Measurements from ENCODE around the gene ERBB4.

- TF ChIP-seq, protein P1, sequence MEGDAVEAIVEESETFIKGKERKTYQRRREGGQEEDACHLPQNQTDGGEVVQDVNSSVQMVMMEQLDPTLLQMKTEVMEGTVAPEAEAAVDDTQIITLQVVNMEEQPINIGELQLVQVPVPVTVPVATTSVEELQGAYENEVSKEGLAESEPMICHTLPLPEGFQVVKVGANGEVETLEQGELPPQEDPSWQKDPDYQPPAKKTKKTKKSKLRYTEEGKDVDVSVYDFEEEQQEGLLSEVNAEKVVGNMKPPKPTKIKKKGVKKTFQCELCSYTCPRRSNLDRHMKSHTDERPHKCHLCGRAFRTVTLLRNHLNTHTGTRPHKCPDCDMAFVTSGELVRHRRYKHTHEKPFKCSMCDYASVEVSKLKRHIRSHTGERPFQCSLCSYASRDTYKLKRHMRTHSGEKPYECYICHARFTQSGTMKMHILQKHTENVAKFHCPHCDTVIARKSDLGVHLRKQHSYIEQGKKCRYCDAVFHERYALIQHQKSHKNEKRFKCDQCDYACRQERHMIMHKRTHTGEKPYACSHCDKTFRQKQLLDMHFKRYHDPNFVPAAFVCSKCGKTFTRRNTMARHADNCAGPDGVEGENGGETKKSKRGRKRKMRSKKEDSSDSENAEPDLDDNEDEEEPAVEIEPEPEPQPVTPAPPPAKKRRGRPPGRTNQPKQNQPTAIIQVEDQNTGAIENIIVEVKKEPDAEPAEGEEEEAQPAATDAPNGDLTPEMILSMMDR (IDR thresholded peaks at IDR 0.05) = no peak
- no peak for TF ChIP-seq POLR2AphosphoS5 (IDR thresholded peaks at IDR 0.05)
These were observed 533.4 kb downstream of the ERBB4 start for GRCh38 chr2:212005085-212005671.
